NCI-H1092 (cell line): ENCODE results near the gene LUZP2.

Experiments
- DNase-seq: peaks from one replicate; lab custom pipeline; 2025; lab: John Stamatoyannopoulos, UW

LUZP2 gene

DNA sequence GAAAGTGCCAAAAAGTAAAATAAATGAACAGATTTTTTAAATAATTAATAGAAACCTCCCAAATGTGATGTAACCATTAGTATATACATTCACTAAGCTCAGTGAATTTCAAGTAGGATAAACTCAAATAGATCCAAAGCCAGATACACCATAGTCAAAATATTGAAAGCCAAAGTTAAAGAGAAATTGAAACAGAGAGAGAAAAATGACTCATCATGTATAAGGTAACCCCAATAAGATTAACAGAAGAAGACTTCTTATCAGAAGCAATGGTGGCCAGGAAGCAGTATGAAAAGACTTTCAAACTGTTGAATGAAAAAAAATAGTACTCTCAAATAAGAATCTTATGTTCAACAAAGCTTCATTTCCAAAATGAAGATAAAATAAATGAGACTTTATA lies 70.5 kb downstream of the LUZP2 start:
- no peak for DNase-seq

DNA sequence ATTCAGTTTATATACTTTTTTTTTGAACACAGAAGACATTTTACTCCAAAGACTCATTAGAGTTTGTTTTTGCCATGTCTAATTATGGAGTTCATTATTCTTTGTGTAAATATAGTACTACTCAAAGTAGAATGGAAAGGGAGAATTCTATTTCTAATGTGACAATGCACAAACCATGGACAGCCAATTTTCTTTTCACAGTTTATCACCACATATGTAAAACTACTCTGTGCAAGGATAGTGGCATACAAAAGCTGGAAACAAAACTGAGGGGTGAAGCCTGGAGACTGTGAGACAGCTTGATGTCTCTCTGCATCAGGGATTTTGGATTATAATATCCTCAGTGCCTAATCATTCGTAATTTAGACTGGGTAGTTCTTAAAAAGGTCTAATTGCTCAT lies 75.5 kb downstream of the LUZP2 start:
- no peak for DNase-seq

DNA sequence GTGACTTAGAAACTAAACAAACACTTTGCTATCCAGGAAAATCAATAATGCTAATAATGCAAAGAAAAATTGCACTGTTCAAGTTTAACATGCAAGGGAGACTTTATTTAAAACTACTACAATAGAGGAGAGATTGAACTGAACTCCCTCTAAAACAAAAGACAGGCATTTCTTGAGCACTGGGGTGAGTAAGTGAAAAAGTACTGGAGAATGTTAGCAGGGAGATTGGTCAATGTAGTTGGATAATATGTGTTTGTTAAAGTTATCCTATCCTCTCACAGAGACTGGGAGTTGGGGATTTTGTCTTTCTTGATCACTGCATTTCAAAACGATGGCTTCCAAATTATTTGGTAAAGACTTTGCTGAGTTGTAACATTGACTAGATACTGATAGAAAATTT lies 77.6 kb downstream of the LUZP2 start:
- no peak for DNase-seq

DNA sequence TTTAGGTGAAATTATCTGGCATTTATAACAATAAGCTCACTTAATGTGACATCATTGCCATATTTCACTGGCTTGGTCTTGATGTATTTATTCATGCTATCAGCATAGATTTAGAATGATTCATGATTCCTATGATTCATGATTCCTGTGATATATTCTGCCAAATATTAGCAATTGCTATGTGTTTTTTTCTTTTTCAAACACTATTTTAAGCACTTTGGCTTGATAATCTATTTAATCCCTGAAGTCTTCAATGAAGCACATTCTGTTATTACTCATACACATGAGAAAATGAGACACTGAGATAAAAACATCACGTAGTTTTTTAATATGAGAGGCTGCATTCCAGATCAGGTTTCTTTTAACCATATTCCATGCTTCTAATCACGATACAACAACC lies 78.5 kb downstream of the LUZP2 start:
- no peak for DNase-seq

DNA sequence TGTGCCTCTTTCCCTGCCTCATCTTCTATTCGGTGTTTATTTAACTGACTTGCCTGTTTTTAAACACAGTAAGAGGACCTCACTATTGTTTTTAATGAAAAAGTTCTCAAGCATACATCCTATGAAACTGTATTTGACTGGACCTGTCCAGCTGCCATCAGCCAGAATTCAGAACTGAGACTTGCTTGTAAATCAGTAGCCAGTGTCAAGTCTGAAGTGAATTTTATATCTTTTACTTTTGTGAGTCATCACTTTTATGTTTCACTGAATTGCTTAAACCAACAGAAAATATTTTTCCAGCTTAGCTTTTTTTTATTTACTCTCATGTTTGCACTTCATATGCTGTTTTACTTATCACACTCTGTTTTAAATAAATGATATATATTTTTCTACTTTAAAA lies 88.3 kb downstream of the LUZP2 start:
- DNase-seq: no peak

DNA sequence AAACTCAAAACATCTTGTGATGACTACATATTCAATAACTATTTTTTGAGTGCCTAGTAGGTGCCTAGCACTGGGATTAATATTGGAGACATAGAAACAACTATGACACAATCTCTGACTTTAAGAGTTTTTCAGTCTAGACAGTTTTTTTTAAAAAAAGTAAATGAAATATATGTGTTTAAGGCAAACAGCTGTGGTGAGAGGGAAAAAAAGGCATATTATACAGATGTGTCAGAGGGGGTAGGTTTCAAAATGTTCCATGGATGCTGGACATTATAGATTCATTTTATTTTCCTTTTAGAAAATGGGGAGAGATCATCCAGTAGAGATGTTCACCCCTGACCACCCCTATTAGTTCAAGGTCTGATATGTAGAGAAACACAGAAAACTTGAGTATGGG lies 90.8 kb downstream of the LUZP2 start:
- no peak for DNase-seq

DNA sequence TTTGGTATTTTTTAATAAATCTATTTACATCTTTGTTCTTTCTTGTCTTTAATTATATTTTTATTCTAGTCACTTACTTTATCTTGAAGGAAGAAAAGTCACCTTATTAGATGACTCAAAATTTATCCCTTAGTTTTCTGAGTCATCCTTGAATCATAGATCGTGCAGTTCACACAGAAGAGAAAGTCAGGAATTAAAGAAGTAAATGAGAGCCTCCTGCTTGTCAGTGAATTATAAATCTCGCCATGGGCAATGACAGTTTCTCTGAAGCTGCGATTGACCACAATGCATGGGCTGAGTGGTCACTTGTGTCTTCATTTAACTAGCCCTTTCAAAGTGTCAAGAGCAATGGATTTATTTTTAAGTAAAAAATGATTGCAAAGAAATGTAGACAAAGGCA lies 91.2 kb downstream of the LUZP2 start:
- DNase-seq: no peak

DNA sequence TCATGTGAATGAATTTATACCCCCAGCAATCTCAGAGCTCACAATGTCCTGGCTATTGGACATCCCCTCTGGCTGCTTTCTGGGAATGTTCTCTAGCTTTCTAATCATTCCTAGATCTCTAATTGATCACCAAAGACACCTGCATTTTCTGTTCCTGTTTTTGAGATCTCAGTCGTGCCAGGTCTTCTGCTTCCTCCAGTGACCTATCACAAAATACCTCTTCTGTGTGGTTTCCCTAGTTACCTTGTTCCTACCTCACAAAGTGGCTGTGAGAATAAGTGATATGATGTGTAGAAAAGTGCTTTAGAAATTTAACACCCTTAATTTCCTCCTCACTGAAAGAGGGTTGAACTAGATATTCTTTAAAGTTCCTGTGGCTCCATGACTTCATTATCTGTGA lies 92.2 kb downstream of the LUZP2 start:
- no peak for DNase-seq

DNA sequence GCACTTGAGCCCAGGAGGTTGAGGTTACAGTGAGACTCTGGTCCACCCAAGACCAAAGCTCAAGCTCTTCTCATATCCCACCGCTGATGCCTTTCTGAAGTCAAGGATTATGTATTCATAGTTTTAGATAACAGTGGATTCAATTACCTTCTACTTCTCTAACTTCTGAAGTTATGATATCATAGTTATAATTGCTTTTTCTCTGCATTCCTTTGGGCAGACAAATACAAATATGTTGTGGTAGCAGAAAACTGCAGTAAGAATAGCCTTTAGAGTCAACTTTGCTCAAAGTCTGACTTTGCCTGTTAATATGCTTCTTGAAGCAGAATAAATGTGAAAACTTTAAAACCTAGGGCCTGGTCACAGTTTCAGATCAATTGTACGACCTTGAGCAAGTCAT lies 94.4 kb downstream of the LUZP2 start:
- DNase-seq: no peak

DNA sequence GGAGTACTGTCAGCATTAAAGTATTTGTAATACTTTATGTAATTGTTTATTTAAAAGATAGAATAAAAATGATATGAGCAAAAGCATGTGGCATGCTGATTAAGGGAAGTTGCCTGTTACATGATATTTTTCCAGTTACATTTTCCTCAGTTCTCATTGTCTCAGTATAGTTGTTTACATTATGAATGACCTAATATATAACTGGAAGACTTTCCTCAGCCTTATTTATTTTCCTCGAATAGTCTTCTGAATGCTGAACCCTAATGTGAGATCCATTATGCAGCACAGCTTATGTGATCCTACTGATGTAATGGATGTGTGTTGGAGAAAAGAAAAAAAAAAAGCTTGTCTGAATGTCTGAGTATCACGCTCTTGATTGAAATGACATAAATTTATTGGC lies 95.5 kb downstream of the LUZP2 start:
- no peak for DNase-seq

DNA sequence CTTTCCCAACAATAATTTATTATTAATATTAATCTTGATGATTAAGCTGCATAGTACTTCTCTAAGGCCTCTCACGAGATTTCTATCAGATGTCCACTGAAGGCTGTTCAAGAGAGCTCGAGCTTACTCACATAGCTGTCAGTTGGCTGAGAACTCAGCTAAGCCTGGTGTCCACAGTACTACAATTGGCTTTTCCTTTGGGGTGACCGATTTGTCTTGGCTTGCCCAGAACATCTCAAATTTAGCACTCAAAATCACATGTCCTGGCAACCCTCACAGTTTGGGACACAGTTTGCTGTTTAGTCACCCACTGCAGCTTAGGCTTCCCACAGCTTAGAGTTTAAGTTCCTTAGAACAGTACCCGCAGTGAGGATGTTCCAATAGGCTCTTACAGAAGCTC lies 96.5 kb downstream of the LUZP2 start:
- DNase-seq: no peak

DNA sequence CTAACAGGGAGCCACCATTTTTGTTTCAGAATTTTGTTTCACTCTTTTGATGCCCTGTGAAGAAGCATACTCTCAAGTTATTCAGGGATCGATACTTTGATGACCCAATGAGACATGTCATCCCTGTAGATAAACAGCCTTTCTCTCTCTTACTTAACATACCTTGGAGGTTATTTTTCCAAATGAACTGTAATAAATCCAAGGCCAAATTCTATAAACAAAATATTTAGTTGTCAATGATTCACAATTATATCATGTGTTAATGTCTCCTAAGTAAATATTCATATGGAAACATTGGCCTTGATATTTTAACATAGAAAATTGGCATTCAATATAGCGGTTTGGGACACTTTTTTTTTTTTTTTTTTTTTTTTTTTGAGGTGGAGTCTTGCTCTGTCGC lies 97.5 kb downstream of the LUZP2 start:
- no peak for DNase-seq

DNA sequence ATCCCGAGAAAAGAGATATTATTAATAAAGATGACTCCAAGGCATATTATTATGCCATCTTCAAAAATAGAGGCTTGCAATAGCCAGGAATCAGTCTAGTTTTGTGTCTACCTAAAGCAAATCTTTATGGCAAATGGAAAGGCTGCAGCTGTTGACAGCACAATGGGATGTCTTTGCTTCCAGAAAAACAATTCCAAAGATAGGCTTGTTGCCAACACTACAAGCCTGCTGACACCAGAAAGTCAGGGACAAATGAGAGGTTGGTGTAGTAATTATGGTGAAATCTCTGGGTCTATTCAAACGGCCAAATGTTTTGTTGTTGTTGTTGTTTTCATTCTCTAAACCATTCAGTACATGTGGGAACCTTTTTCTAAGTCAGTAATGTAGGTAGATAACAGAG lies 101.8 kb downstream of the LUZP2 start:
- DNase-seq: no peak

DNA sequence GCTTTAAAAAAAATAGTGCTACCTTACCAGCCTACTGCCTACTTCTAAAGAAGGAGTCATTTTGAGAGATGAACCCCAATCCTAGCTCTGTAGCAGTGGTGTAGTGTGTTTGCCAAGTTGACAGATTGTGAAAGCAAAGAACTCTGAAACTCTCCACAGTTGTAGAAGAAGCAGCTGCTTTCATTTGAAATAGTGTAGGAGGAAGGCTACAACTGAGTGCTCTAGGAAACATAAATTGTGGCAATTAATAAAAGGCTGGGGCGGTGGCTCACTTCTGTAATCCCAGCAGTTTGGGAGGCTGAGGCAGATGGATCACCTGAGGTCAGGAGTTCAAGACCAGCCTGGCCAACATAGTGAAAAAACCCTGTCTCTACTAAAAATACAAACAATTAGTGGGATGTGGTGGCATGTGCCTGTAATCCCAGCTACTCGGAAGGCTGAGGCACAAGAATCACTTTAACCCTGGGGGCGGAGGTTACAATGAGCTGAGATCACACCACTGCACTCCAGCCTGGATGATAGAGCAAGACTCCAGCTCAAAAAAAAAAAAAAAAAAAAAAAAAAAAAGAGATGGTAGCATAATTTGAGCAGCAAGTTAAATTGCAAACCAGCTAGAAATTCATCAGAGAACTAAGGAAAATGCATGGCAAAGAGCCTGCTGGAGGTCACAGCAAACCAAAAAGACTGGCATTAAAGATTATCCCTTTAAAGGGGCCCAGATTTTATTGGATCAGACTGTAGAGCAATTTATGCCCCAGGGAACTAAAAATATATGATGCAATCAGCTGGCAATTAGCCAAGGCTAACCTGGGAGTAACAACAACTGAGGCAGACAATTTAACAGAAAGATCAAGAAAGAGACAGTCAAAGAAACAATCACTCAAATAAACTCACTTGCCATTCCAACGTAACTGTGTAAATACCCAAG lies 112.6 kb downstream of the LUZP2 start:
- DNase-seq: no peak

DNA sequence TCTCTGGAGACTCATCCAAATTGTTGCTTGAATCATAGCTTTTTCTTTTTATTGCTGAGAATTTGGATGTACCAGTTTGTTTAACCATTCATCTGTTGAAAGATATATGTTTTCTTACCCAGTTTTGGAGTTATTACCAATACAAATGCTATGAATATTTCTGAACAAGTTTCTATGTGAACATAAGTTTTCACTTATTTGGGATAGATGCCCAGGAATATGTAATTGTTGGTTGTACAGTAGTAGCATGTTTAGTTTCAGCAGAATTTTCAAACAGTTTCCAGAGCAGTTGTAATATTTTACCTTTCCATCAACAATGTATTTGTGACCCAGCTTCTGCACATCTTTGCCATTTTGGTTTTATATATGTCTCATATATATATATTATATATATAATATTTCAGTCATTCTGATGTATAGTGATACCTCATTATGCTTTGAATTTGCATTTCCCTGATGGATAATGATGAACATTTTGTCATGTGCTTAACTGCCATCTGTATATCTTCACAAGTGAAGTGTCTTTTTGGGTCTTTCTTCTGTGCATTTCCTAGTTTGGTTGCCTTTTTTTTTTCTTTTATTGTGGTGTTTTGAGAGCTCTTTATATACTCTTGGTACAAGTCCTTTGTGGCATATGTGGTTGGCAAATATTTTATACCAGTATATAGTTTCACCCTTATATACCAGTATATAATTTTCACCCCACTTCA lies 118.8 kb downstream of the LUZP2 start:
- no peak for DNase-seq

DNA sequence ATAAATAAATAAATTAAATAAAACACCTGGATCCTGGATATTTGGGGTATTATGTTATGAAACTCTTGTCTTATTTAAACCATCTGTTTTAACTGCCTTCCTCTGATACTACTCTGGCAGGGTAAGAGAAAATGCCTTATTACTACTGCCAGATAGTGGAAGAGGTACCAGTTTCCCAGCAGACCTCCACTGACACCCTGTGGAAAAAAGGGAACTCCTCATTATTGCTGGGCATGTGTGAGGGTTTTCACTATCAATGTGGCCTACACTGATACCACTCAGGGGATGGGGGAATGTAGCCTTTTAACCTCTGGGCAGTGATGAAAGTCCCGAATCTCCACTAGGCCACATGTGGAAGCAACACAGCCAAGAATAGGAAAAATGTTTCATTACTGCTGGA lies 121.0 kb downstream of the LUZP2 start:
- no peak for DNase-seq

DNA sequence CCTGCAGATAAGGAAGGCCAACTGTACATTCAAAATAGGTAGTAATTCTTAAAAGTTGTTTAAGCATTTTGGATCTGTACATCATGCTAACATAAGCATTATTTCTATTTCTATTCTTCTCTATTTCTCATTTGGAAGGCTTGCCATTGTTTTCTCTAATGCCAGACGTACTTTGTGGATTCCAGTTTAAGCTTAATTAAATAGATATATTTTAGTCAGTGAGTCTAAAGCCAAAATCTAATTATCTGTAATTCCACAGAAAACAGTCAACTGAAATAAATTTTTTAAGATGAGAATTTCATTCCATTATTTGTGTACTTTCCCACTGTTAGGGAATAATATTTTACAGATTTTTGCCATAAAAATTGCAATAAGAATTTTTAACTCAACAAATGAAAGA lies 123.0 kb downstream of the LUZP2 start:
- no peak for DNase-seq

DNA sequence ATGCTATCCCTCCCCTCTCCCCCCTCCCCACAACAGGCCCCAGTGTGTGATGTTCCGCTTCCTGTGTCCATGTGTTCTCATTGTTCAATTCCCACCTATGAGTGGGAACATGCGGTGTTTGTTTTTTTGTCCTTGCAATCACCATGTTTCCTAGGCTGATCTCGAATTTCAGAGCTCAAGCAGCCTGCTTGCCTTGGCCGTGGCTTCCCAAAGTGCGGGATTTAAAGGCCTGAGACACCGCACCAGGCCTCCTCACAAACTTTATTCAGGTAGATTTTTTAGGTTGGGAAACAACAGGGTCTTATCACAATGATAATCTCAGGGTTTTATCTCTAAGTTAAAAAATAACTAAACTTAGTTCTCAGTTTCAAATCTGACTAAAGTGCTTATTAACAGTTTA lies 125.4 kb downstream of the LUZP2 start:
- no peak for DNase-seq

DNA sequence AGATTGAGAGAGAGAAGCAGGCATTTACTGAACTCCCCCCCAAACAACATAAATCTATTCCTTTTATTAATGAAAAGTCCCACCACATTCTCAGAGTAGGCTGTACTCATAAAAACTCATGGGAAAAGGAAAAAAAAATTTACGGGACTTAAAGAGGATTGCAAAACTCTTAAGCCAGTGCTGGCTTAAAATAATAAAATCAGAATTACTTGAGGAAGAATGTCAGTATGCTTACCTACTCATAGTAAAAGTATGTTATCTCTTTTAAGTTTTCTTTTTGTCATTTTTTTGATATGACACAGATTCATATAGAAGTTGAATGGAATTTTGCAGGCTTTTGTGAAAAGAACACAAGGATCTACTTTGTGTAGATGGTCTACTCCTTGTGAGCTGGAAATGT lies 126.3 kb downstream of the LUZP2 start:
- no peak for DNase-seq

DNA sequence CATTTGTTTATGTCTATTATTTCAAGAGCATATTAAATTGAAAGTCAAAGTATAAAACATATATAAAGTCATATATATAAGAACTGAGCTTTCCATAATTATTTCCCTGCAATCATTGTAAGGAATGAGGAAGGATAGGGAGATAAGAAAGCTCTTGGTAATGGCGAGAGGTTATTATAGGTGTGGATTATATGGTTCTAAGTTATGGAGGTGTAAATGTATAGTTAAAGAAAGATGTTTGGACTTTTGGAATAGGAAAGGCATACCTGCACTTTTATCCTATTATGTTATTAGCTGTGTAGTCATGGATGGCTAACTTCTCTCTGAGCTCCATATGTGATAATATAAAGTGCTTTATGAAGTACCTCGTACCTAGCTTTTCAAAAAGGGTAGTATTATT lies 127.6 kb downstream of the LUZP2 start:
- DNase-seq: no peak

DNA sequence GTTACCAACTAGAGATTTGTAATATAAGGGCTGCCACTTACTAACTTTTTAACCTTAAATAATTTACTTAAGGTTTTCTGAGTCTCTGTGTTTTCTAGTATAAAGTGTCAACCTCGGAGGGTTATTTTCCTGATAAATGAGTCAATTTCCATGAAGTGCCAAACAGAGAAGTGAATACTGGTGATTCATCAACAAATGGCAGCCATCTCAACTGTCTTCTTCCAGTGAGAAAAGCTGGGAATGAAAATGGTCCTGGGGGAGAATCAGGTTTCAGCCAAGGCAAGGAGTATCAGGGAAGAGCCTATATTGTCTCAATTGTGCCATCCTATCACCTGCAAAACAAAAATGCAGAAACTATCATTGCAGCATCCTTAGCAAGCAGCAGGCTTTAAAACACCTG lies 129.1 kb downstream of the LUZP2 start:
- no peak for DNase-seq

DNA sequence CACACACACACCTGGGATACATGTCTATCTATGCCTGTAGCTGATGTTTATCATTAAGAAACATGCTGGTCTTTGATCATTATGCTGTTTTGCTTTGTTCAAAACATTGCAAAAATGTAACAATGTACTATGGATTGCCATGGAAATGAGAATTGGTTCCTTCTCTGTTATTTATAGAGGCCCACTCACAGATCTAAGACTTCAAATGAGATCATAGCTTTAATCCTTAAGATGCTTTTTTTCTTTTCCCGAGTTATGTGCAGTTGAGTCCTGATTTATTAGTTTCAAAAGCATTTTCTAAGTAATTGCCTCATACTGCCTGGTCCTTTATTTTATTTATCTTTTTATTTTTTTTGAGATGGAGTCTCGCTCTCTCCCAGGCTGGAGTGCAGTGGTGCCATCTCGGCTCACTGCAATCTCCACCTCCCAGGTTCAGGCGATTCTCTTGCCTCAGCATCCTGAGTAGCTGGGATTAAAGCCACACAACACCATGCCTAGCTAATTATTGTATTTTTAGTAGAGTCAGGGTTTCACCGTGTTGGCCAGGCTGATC lies 131.4 kb downstream of the LUZP2 start:
- no peak for DNase-seq

DNA sequence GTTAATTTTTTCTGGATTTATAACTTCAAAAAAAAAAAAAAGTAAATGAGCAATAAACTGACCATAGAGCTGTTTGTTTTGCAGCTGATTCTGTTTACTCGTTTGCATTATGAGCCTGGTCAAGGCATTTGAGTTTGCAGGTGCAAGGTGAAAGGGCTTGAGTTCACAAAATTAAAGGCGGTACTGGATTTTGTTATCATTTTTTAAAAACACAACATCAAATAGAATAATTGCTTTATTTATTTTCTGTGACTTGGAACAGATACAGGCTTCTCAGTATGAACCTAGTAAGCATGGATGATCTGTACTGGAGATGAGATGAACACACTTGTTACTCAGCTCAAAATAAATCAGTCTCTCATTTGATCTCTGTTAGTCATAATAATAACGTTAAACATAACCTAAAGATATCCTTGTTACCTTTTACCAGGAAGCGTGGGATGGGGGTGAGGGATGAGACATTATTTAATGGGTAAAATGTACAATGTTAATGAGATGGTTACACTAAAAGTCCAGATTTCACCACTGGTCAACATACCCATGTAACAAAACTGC lies 137.8 kb downstream of the LUZP2 start:
- DNase-seq: no peak
